GM21447 (cell line): ENCODE data around the gene SUN3.

Experiments
- ATAC-seq: cut with Tn5 transposase; IDR thresholded peaks from one replicate; pipeline ENCODE4 v1.9.1; 2021; ENCODE audit not compliant: unreplicated experiment

SUN3 gene

GRCh38 chr7:47979832-47980181, 49.1 kb downstream of the SUN3 start:
- no peak for ATAC-seq

- ATAC-seq, result peak; percentile 99
These were observed 49.6 kb downstream of the SUN3 start, which contains the start of gene HUS1 for GRCh38 chr7:47979145-47979831. HUS1 (minus strand) TSS chr7:47979615; CDS start chr7:47979519, 96 bp downstream.

DNA sequence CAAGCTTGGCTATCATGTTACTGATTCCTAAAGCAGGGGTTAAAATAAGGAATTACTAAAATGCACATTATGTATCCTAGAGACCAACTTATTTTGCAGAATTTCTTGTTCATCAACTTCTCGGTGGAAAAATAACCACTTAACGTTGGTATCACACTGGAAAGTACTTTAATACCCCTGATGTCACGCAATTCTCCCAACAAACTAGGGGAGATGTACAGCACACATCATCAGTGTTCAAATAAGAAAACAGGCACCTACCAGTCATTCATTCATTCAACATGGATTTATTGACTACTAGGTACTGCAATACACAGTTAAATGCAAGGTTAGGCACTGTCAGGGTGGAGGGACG, 50.1 kb downstream of the SUN3 start:
- no peak for ATAC-seq

DNA sequence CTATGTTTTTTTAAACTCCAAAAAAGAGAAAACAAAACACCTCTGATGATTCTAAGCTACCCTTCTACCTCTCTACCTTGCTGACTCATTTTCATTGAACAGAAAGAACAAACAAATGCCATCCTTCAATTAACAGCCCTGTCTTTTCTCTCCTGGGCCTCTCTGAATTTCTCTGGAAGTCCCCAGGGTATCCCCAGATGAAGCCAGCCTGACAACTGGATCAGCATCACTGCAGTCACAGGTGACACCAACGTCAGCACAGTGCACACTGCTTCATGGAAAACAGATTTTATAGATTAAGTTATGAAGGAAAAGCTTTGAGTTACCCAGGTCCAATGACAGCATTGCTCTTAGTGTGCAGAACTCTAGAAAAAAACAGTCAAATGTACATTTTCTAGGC, 55.2 kb downstream of the SUN3 start:
- ATAC-seq, result no peak

GRCh38 chr7:47970761-47971160, 58.1 kb downstream of the SUN3 start:
- ATAC-seq, result no peak

GRCh38 chr7:47968847-47969774, 59.8 kb downstream of the SUN3 start:
- ATAC-seq, result peak; percentile 68

- ATAC-seq, result no peak
These were observed 61.2 kb downstream of the SUN3 start for GRCh38 chr7:47967708-47968107.

GRCh38 chr7:47967123-47967522, 61.8 kb downstream of the SUN3 start:
- no peak for ATAC-seq

DNA sequence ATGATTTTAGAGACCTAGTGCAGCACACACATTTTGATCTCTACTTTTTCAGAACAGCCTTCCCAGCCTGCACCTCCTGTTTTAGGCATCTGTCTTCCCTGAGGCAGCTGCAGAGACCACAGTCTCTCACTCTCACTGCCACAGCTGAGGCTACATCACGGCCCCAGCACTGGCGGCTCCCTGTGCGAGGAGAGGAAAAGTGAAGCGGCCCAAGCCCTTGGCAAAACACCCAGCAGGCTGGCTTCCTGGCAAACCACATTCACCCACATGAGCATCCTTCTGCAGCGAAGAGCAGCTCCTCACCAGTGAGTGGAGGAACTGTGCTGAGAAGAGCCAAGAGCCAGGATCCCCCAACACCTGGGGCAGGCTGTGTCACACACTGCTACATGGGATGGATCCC, 63.5 kb downstream of the SUN3 start:
- ATAC-seq, result no peak

GRCh38 chr7:47962262-47962661, 66.6 kb downstream of the SUN3 start:
- no peak for ATAC-seq

GRCh38 chr7:47957156-47957555, 71.8 kb downstream of the SUN3 start:
- no peak for ATAC-seq

GRCh38 chr7:47956220-47956619, 72.7 kb downstream of the SUN3 start:
- no peak for ATAC-seq

- peak; percentile 52 for ATAC-seq
These were observed 74.5 kb downstream of the SUN3 start for GRCh38 chr7:47954231-47954911.

DNA sequence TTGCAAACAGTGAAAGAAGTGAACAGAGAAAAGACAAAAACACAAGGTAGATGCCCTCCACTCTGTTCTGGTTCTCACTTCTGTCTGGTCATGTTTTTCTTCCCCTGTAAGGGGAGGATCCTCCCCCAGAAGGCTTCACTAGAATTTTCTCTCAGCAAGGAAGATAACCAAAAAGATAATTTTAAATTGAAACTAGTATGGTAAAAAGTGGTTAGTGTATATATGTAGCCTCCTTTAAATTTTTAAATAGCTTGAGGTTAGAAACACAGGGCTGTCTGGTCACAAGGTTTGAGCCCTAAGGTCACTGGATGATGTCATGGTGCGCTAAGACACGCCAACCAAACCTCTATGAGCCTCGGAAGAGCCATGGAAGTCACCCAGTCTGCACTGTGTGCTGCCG, 75.1 kb downstream of the SUN3 start:
- peak; percentile 46 for ATAC-seq

- ATAC-seq, result no peak
These were observed 76.7 kb downstream of the SUN3 start for GRCh38 chr7:47952224-47952623.

- no peak for ATAC-seq
These were observed 77.5 kb downstream of the SUN3 start for GRCh38 chr7:47951374-47951773.

GRCh38 chr7:47950714-47951113, 78.2 kb downstream of the SUN3 start:
- no peak for ATAC-seq

- ATAC-seq, result no peak
These were observed 79.2 kb downstream of the SUN3 start for GRCh38 chr7:47949703-47950102.

- no peak for ATAC-seq
These were observed 80.6 kb downstream of the SUN3 start, which contains the start of gene PKD1L1 for GRCh38 chr7:47948141-47948790. PKD1L1 (minus strand) TSS chr7:47948466; CDS start chr7:47948440, 26 bp downstream.

DNA sequence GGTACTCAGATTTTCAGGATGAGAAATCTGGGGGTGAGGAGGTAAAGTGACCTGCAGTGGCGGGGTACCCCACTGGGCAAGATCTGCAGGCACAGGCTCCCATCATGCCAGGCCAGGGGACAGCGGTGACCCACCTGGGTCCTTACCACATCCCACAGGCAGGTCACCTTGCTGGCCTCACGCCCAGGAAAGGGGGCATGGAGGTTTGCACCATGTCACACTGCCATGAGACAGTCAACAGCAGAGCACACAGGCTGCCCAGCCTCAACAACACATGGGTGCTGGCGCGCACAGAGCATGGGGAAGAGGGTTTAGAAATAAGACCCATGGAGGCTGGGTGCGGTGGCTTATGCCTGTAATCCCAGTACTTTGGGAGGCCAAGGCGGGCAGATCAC, 81.6 kb downstream of the SUN3 start:
- ATAC-seq, result no peak
